ENCODE results near the gene WFIKKN1. TPM values are rescaled to one million over a fixed set of nuclear protein-coding genes. Genes with fewer than 3 reads are reported as not detected.

Gene WFIKKN1
- total and polyA plus RNA-seq, 2 of the 4 experiments (the other 2 are of a cell fraction), result 0.10 TPM; not detected in 1

GRCh38 chr16:583815-584591 is 46.8 kb upstream of the WFIKKN1 start:
- no peak overlapping the region for H4K91ac ChIP-seq (ENCODE audit: insufficient read depth, low read depth, low read length)
- no peak overlapping the region for H3K27ac ChIP-seq (ENCODE audit: insufficient read depth, low read length)
- H2BK15ac ChIP-seq (ENCODE audit: low read depth, low read length), result no peak overlapping the region
- no peak overlapping the region for H4K8ac ChIP-seq (ENCODE audit: low read depth in 2 of 2, low read length in 2 of 2)
- dilution Hi-C loops (cut with HindIII; ENCODE audit: low sequenced_read_pairs, unreplicated experiment), result no loop called here
- H3K9ac ChIP-seq (ENCODE audit: low read depth, low read length), result no peak overlapping the region
- H3K23ac ChIP-seq (ENCODE audit: low read depth, low read length), result no peak overlapping the region
- H2BK120ac ChIP-seq (ENCODE audit: low read depth, low read length), result no peak overlapping the region
- intact Hi-C loops (cut with micrococcal nuclease), result no loop called here
- WGBS, 2 experiments (ENCODE audit: extremely low coverage in 2 of 2, insufficient read length in 1 of 2), result 58% methylated on average over 8 of the region's 38 CpGs; no CpG with 5 or more reads in 1 of the 2 experiments
- peaks cover 7% of the 10 kb centered on the region; the same call in 1 of the 2 replicates for H3K36me3 ChIP-seq (ENCODE audit: control insufficient read depth, insufficient read depth, low read length)
- in situ Hi-C loops (cut with MboI; ENCODE audit: low sequenced_read_pairs), result no loop called here
- H3K4ac ChIP-seq (ENCODE audit: low read depth, low read length), result no peak overlapping the region
- peaks cover 6% of the 10 kb centered on the region; the same call in 1 of the 2 replicates for H4K20me1 ChIP-seq (ENCODE audit: insufficient read depth, low read length)
- H3K9me3 ChIP-seq (ENCODE audit: control insufficient read depth, insufficient read depth, low read length), result no peaks in the 10 kb centered on the region
- H3K4me2 ChIP-seq (ENCODE audit: low read depth, low read length), result no peak overlapping the region
- H2AK9ac ChIP-seq (replicated peaks; ENCODE audit: low read depth, low read length, poor library complexity), result no peak overlapping the region
- no peak overlapping the region; the same call in 1 of the 2 replicates for H2AK5ac ChIP-seq (ENCODE audit: low read depth, low read length)
- H3K14ac ChIP-seq (replicated peaks; ENCODE audit: low read depth, low read length), result no peak overlapping the region
- H3K27me3 ChIP-seq (ENCODE audit: control insufficient read depth, insufficient read depth, low read length), result no peaks in the 10 kb centered on the region
- H2AFZ ChIP-seq (replicated peaks; ENCODE audit: low read length, poor library complexity), result peak overlapping the region; percentile 43
- H3K4me3 ChIP-seq (ENCODE audit: insufficient read depth, low read depth, low read length), result no peak overlapping the region
- no peak for DNase-seq
- H3K18ac ChIP-seq (ENCODE audit: low read depth, low read length), result no peak overlapping the region
- H3K4me1 ChIP-seq (ENCODE audit: control insufficient read depth, insufficient read depth, low read length), result peaks cover 11% of the 10 kb centered on the region
- H4K5ac ChIP-seq (ENCODE audit: low read depth, low read length), result no peak overlapping the region
- TF ChIP-seq CTCF (conservative IDR thresholded peaks at IDR 0.05; ENCODE audit: low read depth, low read length) (no peak), BHLHE40 (IDR thresholded peaks at IDR 0.05; ENCODE audit: low read depth, low read length) (no peak), CHD1 (IDR thresholded peaks at IDR 0.05; ENCODE audit: low read depth, low read length) (no peak), RFX5 (IDR thresholded peaks at IDR 0.05; ENCODE audit: low read depth, low read length) (no peak), ELK1 (IDR thresholded peaks at IDR 0.05; ENCODE audit: borderline replicate concordance, low read depth, low read length) (no peak), POLR2A (IDR thresholded peaks at IDR 0.05; ENCODE audit: low read depth, low read length) (no peak), USF2 (IDR thresholded peaks at IDR 0.05; ENCODE audit: low read depth, low read length) (no peak), FOS (IDR thresholded peaks at IDR 0.05; ENCODE audit: low read depth, low read length) (no peak), MAFK (IDR thresholded peaks at IDR 0.05; ENCODE audit: low read depth, low read length) (no peak), RCOR1 (IDR thresholded peaks at IDR 0.05; ENCODE audit: insufficient replicate concordance, low read length) (no peak)
- H3K9me1 ChIP-seq (ENCODE audit: insufficient read depth, low read length), result peaks cover 9% of the 10 kb centered on the region; the same call in 1 of the 2 replicates
- no peak overlapping the region for H2BK20ac ChIP-seq (ENCODE audit: low read depth, low read length)
- H3K79me1 ChIP-seq (ENCODE audit: low read depth in 1 of 2, low read length in 2 of 2), result peaks cover 9 to 27% of the 10 kb centered on the region in 2 experiments; a peak in 3 of 4 replicates
- ATAC-seq (ENCODE audit: low read depth), result no peak
- H3K56ac ChIP-seq (ENCODE audit: extremely low read depth, insufficient read depth, low read length), result no peak overlapping the region
- H2BK5ac ChIP-seq (ENCODE audit: low read depth, low read length, poor library complexity, severe bottlenecking), result no peak overlapping the region
- ChIA-PET POLR2A (ENCODE audit: unreplicated experiment) (no interaction called here), CTCF (no interaction called here)
- no TSS peak for BruUV-seq (replicated peaks)
